HG03060 (cell line): Measurements from ENCODE around the gene MAFG.

Experiments
- ATAC-seq: cut with Tn5 transposase; IDR thresholded peaks from one replicate; pipeline ENCODE4 v1.9.1; 2021; ENCODE audit warnings: low read depth, moderate number of reproducible peaks; ENCODE audit not compliant: unreplicated experiment

MAFG gene

DNA sequence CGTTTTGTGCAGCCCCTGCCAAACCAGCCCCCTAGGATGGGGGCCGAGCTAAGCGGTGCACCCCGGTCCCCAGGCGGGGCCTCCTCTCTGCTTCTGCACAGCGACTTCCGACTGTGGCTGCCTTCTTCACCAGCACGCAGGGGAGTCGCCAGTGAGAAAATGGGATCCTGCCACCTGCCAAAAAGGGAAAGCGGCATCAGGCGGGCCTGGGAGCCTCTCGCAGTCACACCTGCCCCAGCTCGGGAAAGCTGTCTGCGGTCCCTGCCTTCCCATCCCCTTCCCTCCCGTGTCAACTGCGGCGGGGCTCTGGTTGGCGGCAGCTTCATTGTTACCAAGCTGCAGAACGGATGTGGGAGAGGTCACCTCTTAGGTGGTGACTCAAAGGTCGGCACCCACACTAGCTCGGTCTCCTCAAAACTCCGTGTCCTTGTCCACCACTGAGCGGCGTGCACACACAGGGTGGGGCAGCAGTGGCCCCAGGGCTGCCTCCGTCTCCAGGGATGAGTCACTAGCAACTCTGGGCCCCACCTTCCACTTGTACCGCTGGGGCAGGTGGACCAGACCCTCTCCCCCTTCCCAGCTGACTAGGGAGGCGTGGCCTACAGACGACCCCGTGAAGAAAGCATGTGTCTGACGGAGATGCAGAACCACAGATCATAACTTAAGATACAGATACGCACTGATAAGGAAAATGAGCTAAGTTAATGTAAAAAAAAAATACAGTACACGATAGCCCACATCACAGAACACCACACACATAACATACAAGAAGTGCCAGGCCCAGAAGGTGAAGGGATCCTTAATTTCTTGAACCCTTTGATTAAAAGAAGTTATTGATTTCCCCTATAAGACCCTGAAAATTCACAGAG is 14.9 kb downstream of the MAFG start:
- no peak for ATAC-seq

GRCh38 chr17:81911969-81912368 is 15.6 kb downstream of the MAFG start:
- no peak for ATAC-seq

GRCh38 chr17:81911277-81911961 is 16.1 kb downstream of the MAFG start, which contains the start of gene PCYT2:
Gene PCYT2, minus strand, starts transcription at chr17:81911399. Its CDS starts 44 bp downstream, at chr17:81911355.
- no peak for ATAC-seq

DNA sequence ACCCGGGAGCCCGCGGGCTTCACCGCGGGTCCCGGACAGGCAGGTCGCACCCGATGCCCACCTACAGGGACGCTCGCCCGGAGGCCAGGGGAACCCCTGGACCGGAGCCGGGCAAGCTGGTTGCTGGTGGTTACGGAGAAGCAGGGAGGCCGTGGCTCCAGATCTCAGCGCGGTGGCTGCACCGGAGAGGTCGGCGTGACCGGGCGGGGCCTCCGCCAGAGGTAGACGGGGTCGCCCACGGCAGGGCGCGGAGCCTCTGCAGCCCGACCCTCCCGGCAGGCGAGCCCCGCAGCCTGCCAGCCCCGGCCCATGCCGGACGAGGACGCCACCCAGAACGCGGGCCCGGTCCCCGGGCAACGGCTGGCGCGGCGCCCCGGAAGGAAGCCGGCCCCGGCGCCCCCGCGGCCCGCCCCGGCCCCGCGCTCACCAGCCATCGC is 16.7 kb downstream of the MAFG start:
- ATAC-seq: no peak

- no peak for ATAC-seq
Observed at GRCh38 chr17:81909966-81910839, 17.3 kb downstream of the MAFG start.

GRCh38 chr17:81909231-81909630 is 18.3 kb downstream of the MAFG start:
- ATAC-seq: no peak

DNA sequence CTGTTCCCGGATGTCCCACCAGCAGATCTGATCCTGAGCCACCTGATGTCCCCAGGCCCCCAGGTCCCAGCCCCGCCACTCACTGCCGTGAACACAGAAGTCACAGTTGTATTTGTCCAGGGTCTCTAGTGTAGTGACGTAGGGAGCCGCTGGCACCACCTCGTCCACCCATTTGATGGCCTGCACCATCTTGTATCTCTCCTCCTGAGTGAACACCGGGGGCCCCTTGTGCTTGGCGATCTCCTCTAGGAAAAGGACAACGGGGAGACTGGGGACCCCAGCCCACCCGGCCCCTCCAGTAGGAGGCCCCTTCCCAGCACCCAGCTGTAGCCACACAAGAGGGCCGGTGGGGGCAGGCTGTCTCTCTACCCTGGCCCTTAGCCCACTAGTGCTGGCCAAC is 18.7 kb downstream of the MAFG start:
- ATAC-seq: no peak

DNA sequence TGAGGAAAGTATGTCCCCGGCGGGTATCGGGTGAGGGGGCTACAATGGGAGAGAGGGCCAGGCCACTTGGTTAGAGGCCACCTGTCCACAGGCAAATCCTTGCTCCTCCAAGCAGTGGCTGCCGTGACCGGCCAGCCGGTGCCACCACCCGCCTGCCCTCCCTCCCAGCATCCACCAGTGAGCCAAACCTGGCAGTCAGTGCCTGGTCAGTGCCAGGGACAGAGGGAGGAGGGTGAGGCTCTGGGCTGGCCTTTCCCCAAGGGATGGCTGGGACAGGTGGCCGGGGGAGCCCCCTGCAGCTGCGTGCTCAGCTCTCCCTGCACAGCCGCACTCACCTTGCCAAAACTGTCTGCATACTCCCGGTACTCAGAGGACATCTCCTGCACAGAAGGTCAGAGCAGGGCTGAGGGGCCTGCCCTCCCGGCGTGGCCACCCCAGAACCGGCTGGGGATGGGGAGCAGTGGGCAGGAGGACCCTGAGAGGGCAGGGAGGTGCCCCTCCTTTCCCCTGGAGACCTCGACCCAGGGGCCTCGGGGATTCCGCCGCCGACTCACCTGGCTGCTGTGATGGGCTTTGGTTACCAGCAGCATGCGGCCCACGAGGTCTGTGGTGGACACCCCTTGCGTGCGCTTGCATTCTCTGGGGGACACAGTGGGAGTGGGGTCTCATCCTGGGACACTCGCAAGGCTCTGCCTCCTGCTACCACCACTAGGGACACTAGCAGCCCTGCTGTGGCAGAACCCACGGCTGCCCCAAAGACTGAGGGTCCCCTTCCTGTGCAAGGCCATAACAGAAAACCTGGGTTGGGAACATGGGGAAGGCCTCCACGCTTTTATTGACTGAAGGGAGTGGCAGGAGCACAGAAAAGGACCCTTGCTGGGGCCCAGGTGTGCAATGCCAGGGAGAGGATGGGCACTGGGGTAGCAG is 20.1 kb downstream of the MAFG start:
- ATAC-seq: no peak

GRCh38 chr17:81906476-81907218 is 20.9 kb downstream of the MAFG start:
- no peak for ATAC-seq

GRCh38 chr17:81905993-81906392 is 21.5 kb downstream of the MAFG start:
- ATAC-seq: no peak

DNA sequence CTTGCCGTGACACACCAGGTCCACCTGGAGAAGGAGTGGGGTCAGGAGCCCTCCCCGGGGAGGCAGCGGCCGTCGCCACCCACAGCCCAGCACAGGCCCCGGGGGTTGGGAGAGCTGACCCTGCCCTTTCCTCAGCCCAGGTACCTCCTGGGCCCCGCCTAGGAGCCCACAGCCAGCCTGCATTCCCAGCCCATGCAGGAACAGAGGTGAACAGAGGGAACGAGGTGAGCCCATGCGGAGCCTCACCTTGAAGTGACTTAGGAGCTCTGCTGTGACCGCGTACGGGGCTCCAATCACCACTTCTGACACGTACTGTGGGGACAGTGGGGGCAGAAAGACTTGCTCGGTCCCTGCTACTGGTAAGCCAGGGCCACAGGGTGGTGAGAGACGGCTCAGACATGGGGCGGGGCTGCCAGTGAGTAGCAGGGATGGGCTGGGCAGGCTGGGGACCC is 22.1 kb downstream of the MAFG start:
- ATAC-seq: no peak

DNA sequence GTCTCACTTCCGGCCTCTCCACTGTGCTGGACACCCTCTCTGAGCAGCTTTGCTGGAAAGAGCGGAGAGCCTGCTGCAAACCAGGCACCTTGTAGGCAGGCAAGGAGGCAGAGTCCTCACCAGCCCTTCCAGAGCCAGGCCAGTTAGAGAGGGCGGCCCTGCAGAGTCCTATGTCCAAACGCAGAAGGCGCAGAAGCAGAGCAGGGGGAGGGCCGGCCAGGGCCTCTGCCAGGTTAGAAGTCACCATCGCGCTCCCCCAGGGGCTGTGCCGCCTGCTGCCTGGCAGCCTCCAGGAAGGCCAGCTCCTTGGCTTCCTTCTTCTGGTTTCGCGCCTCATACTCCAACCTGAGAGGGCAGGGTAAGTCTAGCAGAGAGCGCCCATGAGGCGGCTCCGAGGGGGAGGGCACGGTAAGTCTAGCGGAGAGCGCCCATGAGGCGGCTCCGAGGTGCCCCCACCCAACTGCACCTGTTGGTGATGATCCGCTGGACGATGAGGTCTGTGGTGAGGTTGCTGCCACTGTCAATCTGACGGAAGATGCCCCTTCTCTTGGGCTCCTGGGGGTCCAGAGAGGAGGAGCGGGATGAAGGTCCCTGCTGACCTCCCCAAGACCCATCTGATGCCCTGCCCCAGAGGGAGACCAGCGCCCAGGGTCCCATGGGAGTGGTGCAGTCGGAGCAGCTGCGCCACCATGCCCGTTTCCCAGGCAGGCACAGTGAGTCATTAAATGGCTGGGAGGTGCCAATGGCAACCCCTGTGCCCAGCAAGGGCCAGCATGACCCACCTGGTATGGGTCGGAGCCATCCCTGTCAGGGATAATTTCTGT is 22.7 kb downstream of the MAFG start:
- ATAC-seq: no peak

DNA sequence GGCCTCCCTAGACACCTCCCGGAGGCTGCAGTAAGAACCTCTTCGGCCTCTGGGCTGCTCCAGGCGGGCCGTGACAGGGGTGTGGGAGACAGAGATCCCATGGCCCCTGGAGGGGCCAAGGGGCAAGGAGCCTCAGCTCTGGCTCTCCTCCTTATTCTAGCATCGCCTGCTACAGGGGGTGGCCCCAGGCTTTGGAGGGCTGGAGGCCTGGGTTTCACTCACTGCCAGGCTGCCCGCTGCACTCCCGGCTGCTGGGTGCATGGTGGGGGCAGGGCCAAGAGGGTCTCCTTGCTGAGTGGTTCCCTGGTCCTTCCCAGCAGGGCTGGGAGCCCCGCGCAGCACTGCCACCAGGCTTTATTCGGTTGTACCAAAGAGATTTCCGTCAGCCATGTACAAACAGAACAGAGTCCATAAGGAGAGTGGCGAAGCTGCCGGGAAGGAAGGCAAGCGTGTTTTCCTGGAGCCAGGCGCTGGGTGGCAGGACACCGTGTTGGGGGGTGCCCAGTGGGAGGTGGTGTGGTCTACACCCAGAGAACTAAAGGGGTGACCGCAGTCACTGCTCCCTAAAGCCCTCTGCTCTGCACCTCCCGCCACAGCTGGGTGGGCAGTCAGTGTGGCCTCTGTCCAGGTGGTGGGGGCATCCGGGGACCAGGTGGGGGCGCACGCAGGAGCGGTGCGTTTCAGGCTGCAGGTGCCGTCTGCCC is 23.5 kb downstream of the MAFG start:
- ATAC-seq: no peak

GRCh38 chr17:81903415-81903831 is 24.1 kb downstream of the MAFG start:
- no peak for ATAC-seq

GRCh38 chr17:81902653-81903414 is 24.7 kb downstream of the MAFG start:
- ATAC-seq: no peak

GRCh38 chr17:81902023-81902652 is 25.4 kb downstream of the MAFG start, which contains the start of gene NPB:
Gene NPB, plus strand, starts transcription at chr17:81902238. Its CDS starts 40 bp downstream, at chr17:81902278.
- ATAC-seq: no peak
